HEK293 (cell line): ENCODE data around the gene ZNF26.

Experiments used
- GLI2 ChIP-seq: fragments of 450-650 bp; formaldehyde crosslinking; IDR thresholded peaks from 2 replicates; pipeline ENCODE4; 2017; ENCODE audit warnings: missing biosample characterization, missing genetic modification characterization, low read depth, borderline replicate concordance
- ZBTB17 ChIP-seq: fragments of 450-650 bp; formaldehyde crosslinking; IDR thresholded peaks from 2 replicates; pipeline ENCODE4 v1.5.1; 2016; ENCODE audit warnings: missing biosample characterization, missing genetic modification characterization
- ZNF174 ChIP-seq: fragments of 450-650 bp; formaldehyde crosslinking; IDR thresholded peaks from 2 replicates; pipeline ENCODE4 v1.5.0; 2017; ENCODE audit warnings: missing biosample characterization, mild to moderate bottlenecking, missing genetic modification characterization
- ZNF37A ChIP-seq: fragments of 450-650 bp; IDR thresholded peaks from 2 replicates; pipeline ENCODE4 v1.5.1; 2018; ENCODE audit warnings: missing biosample characterization, missing genetic modification characterization
- ZNF423 ChIP-seq: fragments of 450-650 bp; formaldehyde crosslinking; IDR thresholded peaks from 2 replicates; pipeline ENCODE4 v1.5.1; 2016; ENCODE audit warnings: missing biosample characterization, missing genetic modification characterization
- ZNF48 ChIP-seq: fragments of 450-650 bp; formaldehyde crosslinking; IDR thresholded peaks from 2 replicates; pipeline ENCODE4 v1.5.1; 2016; ENCODE audit warnings: missing biosample characterization, missing genetic modification characterization
- ZSCAN16 ChIP-seq: fragments of 450-650 bp; formaldehyde crosslinking; IDR thresholded peaks from 2 replicates; pipeline ENCODE4 v1.5.1; 2016; ENCODE audit warnings: missing biosample characterization, missing genetic modification characterization
- TF ChIP-seq, protein P1 (sequence below): fragments of 450-650 bp; formaldehyde crosslinking; IDR thresholded peaks from 2 replicates; pipeline ENCODE4 v1.5.1; 2016; ENCODE audit warnings: missing biosample characterization, missing genetic modification characterization
- TF ChIP-seq, protein P2 (sequence below): fragments of 450-650 bp; formaldehyde crosslinking; IDR thresholded peaks from 2 replicates; pipeline ENCODE4 v1.5.1; 2016; ENCODE audit warnings: missing biosample characterization, missing genetic modification characterization, borderline replicate concordance
- TF ChIP-seq, protein P3 (sequence below): fragments of 450-650 bp; formaldehyde crosslinking; IDR thresholded peaks from 2 replicates; pipeline ENCODE4 v1.5.1; 2016; ENCODE audit warnings: missing biosample characterization, missing genetic modification characterization

DNA sequence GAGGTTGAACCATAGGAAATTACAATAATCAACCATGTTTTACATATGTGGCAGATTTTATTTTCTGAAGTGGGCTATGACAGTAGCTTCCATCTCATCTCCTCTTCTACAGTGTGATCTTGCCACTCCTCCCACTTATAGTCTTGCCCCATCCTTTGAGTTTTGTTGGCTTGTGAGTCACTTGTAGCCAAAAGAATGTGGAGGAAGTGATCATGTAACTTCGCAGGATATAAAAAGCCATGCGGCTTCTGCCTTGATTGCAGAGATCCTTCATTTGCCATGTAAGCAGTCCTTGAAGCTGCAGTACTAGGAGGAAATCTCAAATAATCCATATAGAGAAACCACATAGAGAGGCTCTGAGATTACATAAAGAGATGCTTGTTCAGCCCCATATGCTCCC, 37.4 kb downstream of the ZNF26 start:
- no peak for TF ChIP-seq ZNF423 (tag by site-specific recombination)
- TF ChIP-seq ZNF174: no peak
- TF ChIP-seq, protein P1, sequence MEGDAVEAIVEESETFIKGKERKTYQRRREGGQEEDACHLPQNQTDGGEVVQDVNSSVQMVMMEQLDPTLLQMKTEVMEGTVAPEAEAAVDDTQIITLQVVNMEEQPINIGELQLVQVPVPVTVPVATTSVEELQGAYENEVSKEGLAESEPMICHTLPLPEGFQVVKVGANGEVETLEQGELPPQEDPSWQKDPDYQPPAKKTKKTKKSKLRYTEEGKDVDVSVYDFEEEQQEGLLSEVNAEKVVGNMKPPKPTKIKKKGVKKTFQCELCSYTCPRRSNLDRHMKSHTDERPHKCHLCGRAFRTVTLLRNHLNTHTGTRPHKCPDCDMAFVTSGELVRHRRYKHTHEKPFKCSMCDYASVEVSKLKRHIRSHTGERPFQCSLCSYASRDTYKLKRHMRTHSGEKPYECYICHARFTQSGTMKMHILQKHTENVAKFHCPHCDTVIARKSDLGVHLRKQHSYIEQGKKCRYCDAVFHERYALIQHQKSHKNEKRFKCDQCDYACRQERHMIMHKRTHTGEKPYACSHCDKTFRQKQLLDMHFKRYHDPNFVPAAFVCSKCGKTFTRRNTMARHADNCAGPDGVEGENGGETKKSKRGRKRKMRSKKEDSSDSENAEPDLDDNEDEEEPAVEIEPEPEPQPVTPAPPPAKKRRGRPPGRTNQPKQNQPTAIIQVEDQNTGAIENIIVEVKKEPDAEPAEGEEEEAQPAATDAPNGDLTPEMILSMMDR (tag by site-specific recombination): no peak
- TF ChIP-seq ZNF48: no peak
- TF ChIP-seq, protein P2, sequence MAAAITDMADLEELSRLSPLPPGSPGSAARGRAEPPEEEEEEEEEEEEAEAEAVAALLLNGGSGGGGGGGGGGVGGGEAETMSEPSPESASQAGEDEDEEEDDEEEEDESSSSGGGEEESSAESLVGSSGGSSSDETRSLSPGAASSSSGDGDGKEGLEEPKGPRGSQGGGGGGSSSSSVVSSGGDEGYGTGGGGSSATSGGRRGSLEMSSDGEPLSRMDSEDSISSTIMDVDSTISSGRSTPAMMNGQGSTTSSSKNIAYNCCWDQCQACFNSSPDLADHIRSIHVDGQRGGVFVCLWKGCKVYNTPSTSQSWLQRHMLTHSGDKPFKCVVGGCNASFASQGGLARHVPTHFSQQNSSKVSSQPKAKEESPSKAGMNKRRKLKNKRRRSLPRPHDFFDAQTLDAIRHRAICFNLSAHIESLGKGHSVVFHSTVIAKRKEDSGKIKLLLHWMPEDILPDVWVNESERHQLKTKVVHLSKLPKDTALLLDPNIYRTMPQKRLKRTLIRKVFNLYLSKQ (tag by site-specific recombination): no peak
- no peak for TF ChIP-seq GLI2 (tag by site-specific recombination)
- no peak for TF ChIP-seq ZSCAN16 (tag by site-specific recombination)
- TF ChIP-seq, protein P3, sequence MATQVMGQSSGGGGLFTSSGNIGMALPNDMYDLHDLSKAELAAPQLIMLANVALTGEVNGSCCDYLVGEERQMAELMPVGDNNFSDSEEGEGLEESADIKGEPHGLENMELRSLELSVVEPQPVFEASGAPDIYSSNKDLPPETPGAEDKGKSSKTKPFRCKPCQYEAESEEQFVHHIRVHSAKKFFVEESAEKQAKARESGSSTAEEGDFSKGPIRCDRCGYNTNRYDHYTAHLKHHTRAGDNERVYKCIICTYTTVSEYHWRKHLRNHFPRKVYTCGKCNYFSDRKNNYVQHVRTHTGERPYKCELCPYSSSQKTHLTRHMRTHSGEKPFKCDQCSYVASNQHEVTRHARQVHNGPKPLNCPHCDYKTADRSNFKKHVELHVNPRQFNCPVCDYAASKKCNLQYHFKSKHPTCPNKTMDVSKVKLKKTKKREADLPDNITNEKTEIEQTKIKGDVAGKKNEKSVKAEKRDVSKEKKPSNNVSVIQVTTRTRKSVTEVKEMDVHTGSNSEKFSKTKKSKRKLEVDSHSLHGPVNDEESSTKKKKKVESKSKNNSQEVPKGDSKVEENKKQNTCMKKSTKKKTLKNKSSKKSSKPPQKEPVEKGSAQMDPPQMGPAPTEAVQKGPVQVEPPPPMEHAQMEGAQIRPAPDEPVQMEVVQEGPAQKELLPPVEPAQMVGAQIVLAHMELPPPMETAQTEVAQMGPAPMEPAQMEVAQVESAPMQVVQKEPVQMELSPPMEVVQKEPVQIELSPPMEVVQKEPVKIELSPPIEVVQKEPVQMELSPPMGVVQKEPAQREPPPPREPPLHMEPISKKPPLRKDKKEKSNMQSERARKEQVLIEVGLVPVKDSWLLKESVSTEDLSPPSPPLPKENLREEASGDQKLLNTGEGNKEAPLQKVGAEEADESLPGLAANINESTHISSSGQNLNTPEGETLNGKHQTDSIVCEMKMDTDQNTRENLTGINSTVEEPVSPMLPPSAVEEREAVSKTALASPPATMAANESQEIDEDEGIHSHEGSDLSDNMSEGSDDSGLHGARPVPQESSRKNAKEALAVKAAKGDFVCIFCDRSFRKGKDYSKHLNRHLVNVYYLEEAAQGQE (tag by site-specific recombination): no peak
- no peak for TF ChIP-seq ZNF37A
- no peak for TF ChIP-seq ZBTB17 (tag by site-specific recombination)
